OCI-LY3 (cell line): ENCODE results near the gene TULP1.

ENCODE experiments used
- EZH2phosphoT487 ChIP-seq: fragments of 200-600 bp; shearing (Covaris generic); IDR thresholded peaks from 2 replicates; pipeline ENCODE4 v1.6.1; 2018; ENCODE audit warnings: antibody characterized with exemption, mixed run types, low read depth
- TF ChIP-seq, protein P1 (sequence below): fragments of 200-600, 300-600 bp; sonication (generic); IDR thresholded peaks from 2 replicates; pipeline ENCODE4 v1.5.1; 2014; ENCODE audit warnings: antibody characterized with exemption, low read length, low read depth

DNA sequence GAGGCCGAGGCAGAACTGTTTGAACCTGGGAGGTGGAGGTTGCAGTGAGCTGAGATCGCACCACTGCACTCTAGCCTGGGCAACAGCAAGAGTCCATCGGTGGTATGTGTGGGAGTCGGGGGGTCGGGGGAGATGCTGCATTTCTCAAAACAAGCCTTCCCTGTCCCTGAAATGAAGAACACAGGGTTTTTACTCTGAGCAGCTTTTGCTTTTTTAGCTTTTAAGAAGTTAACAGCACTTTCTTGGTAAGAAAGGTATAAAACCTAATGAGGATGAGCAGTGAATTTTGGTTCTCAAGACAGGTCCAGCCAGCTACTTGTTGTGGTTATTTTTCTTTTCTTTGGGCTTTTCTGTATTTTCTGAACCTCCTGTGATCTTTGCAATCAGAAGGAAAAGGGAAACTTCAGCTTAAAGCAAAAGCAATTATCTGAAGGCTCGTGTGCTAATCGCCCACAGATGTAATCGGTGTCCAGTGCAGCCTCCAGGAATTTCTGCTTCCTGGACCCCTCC is 40.8 kb downstream of the TULP1 start:
- TF ChIP-seq, protein P1, sequence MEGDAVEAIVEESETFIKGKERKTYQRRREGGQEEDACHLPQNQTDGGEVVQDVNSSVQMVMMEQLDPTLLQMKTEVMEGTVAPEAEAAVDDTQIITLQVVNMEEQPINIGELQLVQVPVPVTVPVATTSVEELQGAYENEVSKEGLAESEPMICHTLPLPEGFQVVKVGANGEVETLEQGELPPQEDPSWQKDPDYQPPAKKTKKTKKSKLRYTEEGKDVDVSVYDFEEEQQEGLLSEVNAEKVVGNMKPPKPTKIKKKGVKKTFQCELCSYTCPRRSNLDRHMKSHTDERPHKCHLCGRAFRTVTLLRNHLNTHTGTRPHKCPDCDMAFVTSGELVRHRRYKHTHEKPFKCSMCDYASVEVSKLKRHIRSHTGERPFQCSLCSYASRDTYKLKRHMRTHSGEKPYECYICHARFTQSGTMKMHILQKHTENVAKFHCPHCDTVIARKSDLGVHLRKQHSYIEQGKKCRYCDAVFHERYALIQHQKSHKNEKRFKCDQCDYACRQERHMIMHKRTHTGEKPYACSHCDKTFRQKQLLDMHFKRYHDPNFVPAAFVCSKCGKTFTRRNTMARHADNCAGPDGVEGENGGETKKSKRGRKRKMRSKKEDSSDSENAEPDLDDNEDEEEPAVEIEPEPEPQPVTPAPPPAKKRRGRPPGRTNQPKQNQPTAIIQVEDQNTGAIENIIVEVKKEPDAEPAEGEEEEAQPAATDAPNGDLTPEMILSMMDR, result no peak
- no peak for TF ChIP-seq EZH2phosphoT487
